SK-MEL-5 (cell line): ENCODE measurements around the gene B4GAT1. TPM values are rescaled to one million over a fixed set of nuclear protein-coding genes. Genes with fewer than 3 reads are reported as not detected.

Source experiments
- small RNA-seq, 2 experiments: library from RNA; depleted of rRNA; stranded (forward); fragments of <200 nt; gene quantifications; one replicate each; pipeline ENCODE3, GENCODE V24; 2014
- total RNA-seq: library from RNA; depleted of rRNA; stranded (reverse); fragments of >200 nt; shearing (Covaris generic); gene quantifications from 2 replicates; pipeline ENCODE4 v1.2.3, GENCODE V29; 2014; rRNA removed

Gene B4GAT1
- total RNA-seq, 1 experiment from 2014 or later = 65.6 TPM

Small RNAs within 50 kb of the gene (small RNA-seq; reads per million reads assigned to genes)
- gene RF00017 (0 reads per million in 2 experiments), gene RNU1-84P (0.08 to 0.29 reads per million in 2 experiments)

Other genes starting within 250 kb of the B4GAT1 start
- 4.6 and 5.3 TPM in 2 replicates for gene KLC2, start 89.9 kb downstream of the B4GAT1 start, total RNA-seq
- gene RAB1B, start 79.0 kb downstream of the B4GAT1 start, total RNA-seq = 78.7 and 85.1 TPM in 2 replicates
- gene CNIH2, start 69.5 kb downstream of the B4GAT1 start, total RNA-seq = 0.56 and 0.63 TPM in 2 replicates
- 178 and 183 TPM in 2 replicates for gene YIF1A, start 58.5 kb downstream of the B4GAT1 start, total RNA-seq
- gene TMEM151A, start 55.7 kb downstream of the B4GAT1 start, total RNA-seq = 1.8 and 2.9 TPM in 2 replicates
- not detected in 2 replicates for gene CD248, start 30.6 kb downstream of the B4GAT1 start, total RNA-seq
- 12.1 and 12.2 TPM in 2 replicates for gene RIN1, start 11.2 kb downstream of the B4GAT1 start, total RNA-seq
- 70.2 and 70.5 TPM in 2 replicates for gene BRMS1, start 2.5 kb downstream of the B4GAT1 start, total RNA-seq
- 0.63 and 2.0 TPM in 2 replicates for gene SLC29A2, start 24.1 kb upstream of the B4GAT1 start, total RNA-seq
- gene NPAS4, start 73.4 kb upstream of the B4GAT1 start, total RNA-seq = not detected in 2 replicates
- gene MRPL11, start 91.2 kb upstream of the B4GAT1 start, total RNA-seq = 45.4 and 63.4 TPM in 2 replicates
- 7.4 and 8.1 TPM in 2 replicates for gene PELI3, start 119.3 kb upstream of the B4GAT1 start, total RNA-seq
- gene DPP3, start 132.8 kb upstream of the B4GAT1 start, total RNA-seq = 40.9 and 43.5 TPM in 2 replicates
- 6.3 and 9.1 TPM in 2 replicates for gene BBS1, start 163.0 kb upstream of the B4GAT1 start, total RNA-seq
- 19.6 and 26.8 TPM in 2 replicates for gene ZDHHC24, start 198.4 kb upstream of the B4GAT1 start, total RNA-seq
- gene ACTN3, start 199.3 kb upstream of the B4GAT1 start, total RNA-seq = not detected in 2 replicates
- gene CTSF, start 221.0 kb upstream of the B4GAT1 start, total RNA-seq = 35.2 and 43.1 TPM in 2 replicates
- gene CCDC87, start 245.4 kb upstream of the B4GAT1 start, total RNA-seq = 0.08 and 0.24 TPM in 2 replicates
- 13.4 and 15.1 TPM in 2 replicates for gene CCS, start 245.6 kb upstream of the B4GAT1 start, total RNA-seq